Tibial artery (tissue), 4 donors: ENCODE measurements around the gene MCM5.
"Not testable (repeated sequence)": the region's sequence is repeated elsewhere in the genome, so short reads cannot be mapped to it uniquely, and the experiment has no call there.

Experiments
- DNase-seq, 2 donors: peaks; one replicate each; pipeline ENCODE4 v3.0.0-alpha.2; 2019
- H3K27ac ChIP-seq, 2 donors: fragments of 200-600 bp; sonication (generic) in 1 of 2; 1 replicate in 1 of 2; 2 replicates in 1 of 2; pipeline ENCODE4 v1.5.1; 2018 to 2019; ENCODE audit warnings: mild to moderate bottlenecking in 1 of 2
- H3K27me3 ChIP-seq, 2 donors: fragments of 200-600 bp; sonication (generic) in 1 of 2; one replicate each; pipeline versions ENCODE4 v1.5.1 to v1.6.0; 2016 to 2019
- H3K36me3 ChIP-seq, 3 donors: fragments of 200-600 bp; sonication (generic) in 2 of 3; one replicate each; pipeline ENCODE4 v1.5.1; 2016 to 2019; ENCODE audit warnings: mild to moderate bottlenecking in 2 of 3
- H3K4me1 ChIP-seq, 4 donors: fragments of 200-600 bp; sonication (generic) in 2 of 4; 1 replicate in 3 of 4; 2 replicates in 1 of 4; pipeline ENCODE4 v1.5.1; 2016 to 2019
- H3K4me3 ChIP-seq, 2 donors: fragments of 200-600 bp; sonication (generic) in 1 of 2; 1 replicate in 1 of 2; 2 replicates in 1 of 2; pipeline ENCODE4 v1.5.1; 2018 to 2019; ENCODE audit warnings: mild to moderate bottlenecking in 2 of 2
- H3K9me3 ChIP-seq, 3 donors: fragments of 200-600 bp; sonication (generic) in 1 of 3; one replicate each; pipeline ENCODE4 v1.5.1; 2016 to 2019
- CTCF ChIP-seq, 2 experiments: fragments of 200-600 bp in 1 of 2; fragments of 450-650 bp in 1 of 2; IDR thresholded peaks; one replicate each; pipeline ENCODE4 v1.5.1; 2017 to 2019; ENCODE audit warnings: antibody characterized with exemption in 2 of 2, mild to moderate bottlenecking in 1 of 2, moderate library complexity in 1 of 2
- intact Hi-C: fragments of 100-400 bp; cut with DNase I; formaldehyde crosslinking; loops from one replicate; pipeline ENCODE4 v1.15.0; 2023; ENCODE audit warnings: low total_unique reads

Gene MCM5

GRCh38 chr22:35470903-35471321 is 71.0 kb downstream of the MCM5 start:
- TF ChIP-seq CTCF (IDR thresholded peaks at IDR 0.05): no peak
- Histone ChIP-seq H3K4me1 (peaks cover 0 to 22% (median 10%) of the 10 kb centered on the region in 4 donors), H3K27me3 (no peaks in the 10 kb centered on the region), H3K9me3 (no peaks in the 10 kb centered on the region), H3K36me3 (no peaks in the 10 kb centered on the region), H3K27ac (no peak overlapping the region), H3K4me3 (no peak overlapping the region)
- intact Hi-C loops: no loop called here
- no peak for DNase-seq

- DNase-seq, H3K9me3 ChIP-seq, H3K4me3 ChIP-seq, intact Hi-C loops, H3K27ac ChIP-seq, H3K36me3 ChIP-seq, H3K27me3 ChIP-seq: not testable (repeated sequence)
- H3K4me1 ChIP-seq: peaks cover 0 to 22% (median 10%) of the 10 kb centered on the region in 4 donors
These were observed 71.6 kb downstream of the MCM5 start for GRCh38 chr22:35471566-35471965.

GRCh38 chr22:35472488-35472887 is 72.5 kb downstream of the MCM5 start:
- Histone ChIP-seq H3K36me3 (no peaks in the 10 kb centered on the region), H3K27me3 (peaks cover 0 to 4% of the 10 kb centered on the region in 2 donors), H3K4me3 (no peak overlapping the region), H3K27ac (no peak overlapping the region), H3K4me1 (peaks cover 0 to 17% (median 10%) of the 10 kb centered on the region in 4 donors), H3K9me3 (no peaks in the 10 kb centered on the region)
- TF ChIP-seq CTCF (IDR thresholded peaks at IDR 0.05): no peak
- intact Hi-C loops: no loop called here
- no peak for DNase-seq

GRCh38 chr22:35473971-35474370 is 74.0 kb downstream of the MCM5 start:
- no peak for TF ChIP-seq CTCF (IDR thresholded peaks at IDR 0.05)
- Histone ChIP-seq H3K36me3 (no peaks in the 10 kb centered on the region), H3K27ac (no peak overlapping the region), H3K4me3 (no peak overlapping the region), H3K9me3 (no peaks in the 10 kb centered on the region), H3K4me1 (peaks cover 0 to 9% (median 6%) of the 10 kb centered on the region in 4 donors), H3K27me3 (peaks cover 0 to 10% of the 10 kb centered on the region in 2 donors)
- intact Hi-C loops: no loop called here
- no peak for DNase-seq
